HCT116 (cell line): ENCODE results near the gene TTC23.

Experiments used
- CEBPB ChIP-seq: IDR thresholded peaks from 2 replicates; pipeline ENCODE4 v1.6.1; 2012; ENCODE audit warnings: low read depth
- ELF1 ChIP-seq: IDR thresholded peaks from 2 replicates; pipeline ENCODE4 v1.6.1; 2012; ENCODE audit warnings: low read depth, borderline replicate concordance
- EZH2 ChIP-seq: fragments of 200-600 bp; sonication (generic); IDR thresholded peaks from 2 replicates; pipeline ENCODE4 v1.6.1; 2017; ENCODE audit warnings: antibody characterized with exemption, mixed run types
- EZH2phosphoT487 ChIP-seq: fragments of 200-600 bp; IDR thresholded peaks from 2 replicates; pipeline ENCODE4 v1.6.1; 2018; ENCODE audit warnings: antibody characterized with exemption, borderline replicate concordance
- FOSL1 ChIP-seq: IDR thresholded peaks from 2 replicates; pipeline ENCODE4 v1.6.1; 2012; ENCODE audit warnings: low read depth
- POLR2AphosphoS5 ChIP-seq: IDR thresholded peaks from 2 replicates; pipeline ENCODE4 v1.6.1; 2011; ENCODE audit warnings: mild to moderate bottlenecking, low read depth, low read length, moderate library complexity
- SIN3A ChIP-seq: IDR thresholded peaks from 2 replicates; pipeline ENCODE4 v1.6.1; 2012; ENCODE audit warnings: low read depth
- YY1 ChIP-seq: IDR thresholded peaks from 2 replicates; pipeline ENCODE4 v1.6.1; 2011; ENCODE audit warnings: low read length, low read depth, moderate library complexity, mild to moderate bottlenecking; ENCODE audit not compliant: insufficient replicate concordance; ENCODE audit errors: extremely low read depth
- ZFX ChIP-seq: fragments of 450-650 bp; IDR thresholded peaks from 2 replicates; pipeline ENCODE4 v1.6.1; 2017
- TF ChIP-seq, protein P1 (sequence below), 3 experiments: fragments of 200-600 bp in 1 of 3; sonication (generic) in 1 of 3; IDR thresholded peaks in 2 of 3; conservative IDR thresholded peaks in 1 of 3; 2 replicates each; pipeline ENCODE4 v1.5.1; 2012 to 2017; ENCODE audit warnings: low read depth in 2 of 3, low read length in 2 of 3, antibody characterized with exemption in 1 of 3, borderline replicate concordance in 1 of 3, control low read depth in 1 of 3, mild to moderate bottlenecking in 1 of 3, mixed read lengths in 1 of 3, mixed run types in 1 of 3, moderate library complexity in 1 of 3; ENCODE audit not compliant: insufficient read depth in 1 of 3

DNA sequence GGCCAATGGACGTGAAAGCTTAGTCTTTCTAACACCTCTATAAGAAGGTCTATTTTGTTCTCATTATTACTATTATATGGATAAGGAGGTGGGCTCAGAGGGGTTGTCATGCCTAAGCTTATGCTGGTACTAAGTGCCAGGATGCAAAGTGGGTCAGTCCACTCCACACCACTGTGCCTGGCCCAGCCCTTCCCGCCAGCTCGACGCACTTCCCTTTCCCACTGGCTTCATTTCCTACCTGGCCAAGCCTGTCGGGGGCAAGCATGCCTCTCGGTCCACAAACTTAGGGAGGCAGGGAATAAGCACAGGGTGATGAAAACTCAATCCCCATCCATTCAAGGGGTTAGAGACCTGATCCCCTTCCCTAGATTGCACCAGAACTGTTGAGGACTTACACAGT lies 150.4 kb downstream of the TTC23 start:
- no peak for TF ChIP-seq POLR2AphosphoS5
- TF ChIP-seq, protein P1, sequence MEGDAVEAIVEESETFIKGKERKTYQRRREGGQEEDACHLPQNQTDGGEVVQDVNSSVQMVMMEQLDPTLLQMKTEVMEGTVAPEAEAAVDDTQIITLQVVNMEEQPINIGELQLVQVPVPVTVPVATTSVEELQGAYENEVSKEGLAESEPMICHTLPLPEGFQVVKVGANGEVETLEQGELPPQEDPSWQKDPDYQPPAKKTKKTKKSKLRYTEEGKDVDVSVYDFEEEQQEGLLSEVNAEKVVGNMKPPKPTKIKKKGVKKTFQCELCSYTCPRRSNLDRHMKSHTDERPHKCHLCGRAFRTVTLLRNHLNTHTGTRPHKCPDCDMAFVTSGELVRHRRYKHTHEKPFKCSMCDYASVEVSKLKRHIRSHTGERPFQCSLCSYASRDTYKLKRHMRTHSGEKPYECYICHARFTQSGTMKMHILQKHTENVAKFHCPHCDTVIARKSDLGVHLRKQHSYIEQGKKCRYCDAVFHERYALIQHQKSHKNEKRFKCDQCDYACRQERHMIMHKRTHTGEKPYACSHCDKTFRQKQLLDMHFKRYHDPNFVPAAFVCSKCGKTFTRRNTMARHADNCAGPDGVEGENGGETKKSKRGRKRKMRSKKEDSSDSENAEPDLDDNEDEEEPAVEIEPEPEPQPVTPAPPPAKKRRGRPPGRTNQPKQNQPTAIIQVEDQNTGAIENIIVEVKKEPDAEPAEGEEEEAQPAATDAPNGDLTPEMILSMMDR (IDR thresholded peaks at IDR 0.05 in 2 of 3, conservative IDR thresholded peaks at IDR 0.05 in 1 of 3; ENCODE audit: borderline replicate concordance in 1 of 3, insufficient read depth in 1 of 3, low read depth in 2 of 3, low read length in 2 of 3) = no peak
- TF ChIP-seq CEBPB = no peak
- TF ChIP-seq ZFX = no peak
- TF ChIP-seq EZH2 = no peak
- no peak for TF ChIP-seq EZH2phosphoT487
- TF ChIP-seq ELF1 = no peak
- no peak for TF ChIP-seq YY1
- no peak for TF ChIP-seq FOSL1
- no peak for TF ChIP-seq SIN3A
